GM18870 (cell line): Measurements from ENCODE around the gene PDZD2.

Experiments used
- ATAC-seq: cut with Tn5 transposase; IDR thresholded peaks from one replicate; pipeline ENCODE4 v1.9.1; 2021; ENCODE audit warnings: moderate library complexity; ENCODE audit not compliant: unreplicated experiment

The PDZD2 gene

GRCh38 chr5:32156635-32157034 is 517.7 kb downstream of the PDZD2 start:
- no peak for ATAC-seq

GRCh38 chr5:32157078-32157477 is 518.1 kb downstream of the PDZD2 start:
- ATAC-seq: no peak

GRCh38 chr5:32158679-32158975 is 519.7 kb downstream of the PDZD2 start:
- no peak for ATAC-seq

- no peak for ATAC-seq
These were observed 520.6 kb downstream of the PDZD2 start for GRCh38 chr5:32159328-32160072.

GRCh38 chr5:32160228-32160627 is 521.3 kb downstream of the PDZD2 start:
- no peak for ATAC-seq
